Measurements from ENCODE around the gene BCAR3.

BCAR3 gene

GRCh38 chr1:93695411-93696005 is 13.9 kb upstream of the BCAR3 start:
- TF ChIP-seq CTCF (IDR thresholded peaks at IDR 0.05; ENCODE audit: extremely low read depth, insufficient read depth, missing control alignments) = no peak
- DNase-seq (ENCODE audit: low spot score) = no peak
- in situ Hi-C loops (cut with MboI; ENCODE audit: low pct_unique_long_range_greater_than_20kb, low sequenced_read_pairs, unreplicated experiment) = no loop called here

DNA sequence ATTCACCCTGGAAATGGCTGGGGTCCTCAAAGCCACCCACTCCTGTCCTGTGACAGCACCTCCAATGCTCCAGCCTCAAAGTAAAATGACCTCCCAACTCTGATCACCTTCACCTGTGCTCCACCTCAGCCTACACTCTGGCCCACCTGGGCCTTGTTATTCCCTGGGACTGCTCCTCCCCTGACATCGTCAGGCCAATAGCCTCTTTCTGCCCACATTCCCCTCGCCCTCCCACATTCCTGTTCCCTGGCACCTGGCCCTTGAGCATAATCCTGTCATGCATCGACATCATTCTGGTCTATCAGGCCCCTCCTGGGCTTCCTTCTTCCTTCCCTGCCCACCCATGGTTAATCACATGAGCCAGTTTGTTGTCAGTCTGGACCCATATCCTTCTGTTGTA is 13.2 kb upstream of the BCAR3 start:
- no peak for DNase-seq (ENCODE audit: low spot score)
- no peak for TF ChIP-seq CTCF (IDR thresholded peaks at IDR 0.05; ENCODE audit: extremely low read depth, insufficient read depth, missing control alignments)
- in situ Hi-C loops (cut with MboI; ENCODE audit: low pct_unique_long_range_greater_than_20kb, low sequenced_read_pairs, unreplicated experiment) = no loop called here

DNA sequence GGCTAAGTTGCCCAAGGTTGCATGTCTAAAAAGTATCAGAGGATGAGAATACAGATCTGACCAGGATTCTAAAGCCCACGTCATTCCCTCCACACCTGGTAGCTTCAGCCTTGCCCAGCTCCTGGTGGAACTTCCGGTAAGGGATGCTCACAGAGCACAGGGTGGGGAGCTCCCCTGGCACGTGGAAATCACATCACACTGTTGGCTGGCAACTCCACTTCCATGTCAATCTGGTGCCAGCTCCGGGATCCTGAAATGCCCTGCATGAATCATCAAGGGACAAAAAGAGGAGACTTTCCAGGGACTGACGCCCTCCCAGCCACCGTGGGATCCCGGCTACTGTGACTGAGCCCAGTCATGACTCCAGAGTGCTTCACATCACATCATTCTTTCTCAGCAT is 12.4 kb upstream of the BCAR3 start:
- DNase-seq (ENCODE audit: low spot score) = no peak
- in situ Hi-C loops (cut with MboI; ENCODE audit: low pct_unique_long_range_greater_than_20kb, low sequenced_read_pairs, unreplicated experiment) = no loop called here
- TF ChIP-seq CTCF (IDR thresholded peaks at IDR 0.05; ENCODE audit: extremely low read depth, insufficient read depth, missing control alignments) = no peak

GRCh38 chr1:93692983-93693591 is 11.4 kb upstream of the BCAR3 start:
- TF ChIP-seq CTCF (IDR thresholded peaks at IDR 0.05; ENCODE audit: extremely low read depth, insufficient read depth, missing control alignments) = no peak
- in situ Hi-C loops (cut with MboI; ENCODE audit: low pct_unique_long_range_greater_than_20kb, low sequenced_read_pairs, unreplicated experiment) = no loop called here
- DNase-seq (ENCODE audit: low spot score) = peak; percentile 65

- no peak for DNase-seq (ENCODE audit: low spot score)
- in situ Hi-C loops (cut with MboI; ENCODE audit: low pct_unique_long_range_greater_than_20kb, low sequenced_read_pairs, unreplicated experiment) = no loop called here
- no peak for TF ChIP-seq CTCF (IDR thresholded peaks at IDR 0.05; ENCODE audit: extremely low read depth, insufficient read depth, missing control alignments)
Observed at GRCh38 chr1:93692451-93692861, 10.8 kb upstream of the BCAR3 start.

DNA sequence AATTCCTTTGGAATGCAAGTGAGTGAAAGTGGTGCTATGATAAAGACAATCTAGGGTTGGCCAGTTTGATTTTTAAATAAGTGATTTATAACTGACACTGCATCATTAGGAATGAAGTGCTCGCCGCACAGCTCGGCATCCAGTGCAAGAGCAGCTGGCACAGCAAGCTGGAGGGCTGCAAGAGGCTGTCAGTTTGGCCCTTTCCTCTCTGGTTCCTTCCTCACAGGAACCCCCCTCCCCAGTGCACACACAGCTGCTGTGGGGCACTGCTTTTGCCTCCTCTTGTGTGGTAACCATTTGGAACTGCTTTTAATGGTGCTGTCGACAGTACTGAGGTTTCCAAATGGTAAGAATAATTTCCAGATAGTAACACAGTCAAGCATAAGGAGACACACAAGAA is 10.4 kb upstream of the BCAR3 start:
- no peak for TF ChIP-seq CTCF (IDR thresholded peaks at IDR 0.05; ENCODE audit: extremely low read depth, insufficient read depth, missing control alignments)
- in situ Hi-C loops (cut with MboI; ENCODE audit: low pct_unique_long_range_greater_than_20kb, low sequenced_read_pairs, unreplicated experiment) = no loop called here
- no peak for DNase-seq (ENCODE audit: low spot score)
